Adipocyte (in vitro differentiated cells): ENCODE measurements around the gene EVC2.

Source experiments
- DNase-seq: peaks from one replicate; pipeline ENCODE4 v3.0.0-alpha.2; 2015; ENCODE audit warnings: low read depth
- H3K27me3 ChIP-seq: replicated peaks from 2 replicates; pipeline ENCODE4 v1.7.0; 2013; ENCODE audit warnings: mild to moderate bottlenecking, low read length, moderate library complexity; ENCODE audit not compliant: control insufficient read depth, insufficient read depth
- H3K36me3 ChIP-seq: 2 replicates; pipeline ENCODE4 v1.7.0; 2013; ENCODE audit warnings: low read length, mild to moderate bottlenecking, moderate library complexity; ENCODE audit not compliant: control insufficient read depth, insufficient read depth, severe bottlenecking
- H3K4me1 ChIP-seq: 2 replicates; pipeline ENCODE4 v1.7.0; 2013; ENCODE audit warnings: mild to moderate bottlenecking, low read length, moderate library complexity; ENCODE audit not compliant: control insufficient read depth, insufficient read depth
- H3K4me3 ChIP-seq: 2 replicates; pipeline ENCODE4 v1.7.0; 2013; ENCODE audit warnings: mild to moderate bottlenecking, low read length, moderate library complexity
- H3K9ac ChIP-seq: 2 replicates; pipeline ENCODE4 v1.7.0; 2013; ENCODE audit warnings: mild to moderate bottlenecking, low read length, moderate library complexity
- H3K9me3 ChIP-seq: 2 replicates; pipeline ENCODE4 v1.7.0; 2013; ENCODE audit warnings: mild to moderate bottlenecking, low read length, moderate library complexity; ENCODE audit not compliant: control insufficient read depth

EVC2 gene

GRCh38 chr4:5636766-5637670 is 71.3 kb downstream of the EVC2 start:
- no peaks in the 10 kb centered on the region for H3K27me3 ChIP-seq

GRCh38 chr4:5635826-5636195 is 72.5 kb downstream of the EVC2 start:
- Histone ChIP-seq H3K36me3 (peaks cover 30% of the 10 kb centered on the region), H3K27me3 (no peaks in the 10 kb centered on the region), H3K4me3 (no peak overlapping the region), H3K4me1 (peaks cover 25% of the 10 kb centered on the region), H3K9me3 (no peaks in the 10 kb centered on the region), H3K9ac (no peak overlapping the region)
- peak; percentile 88 for DNase-seq

More at GRCh38 chr4:5636766-5637670, 71.3 kb downstream of the EVC2 start:
- Histone ChIP-seq H3K4me1 (peaks cover 25% of the 10 kb centered on the region), H3K9me3 (no peaks in the 10 kb centered on the region), H3K9ac (no peak overlapping the region), H3K36me3 (peaks cover 22% of the 10 kb centered on the region), H3K4me3 (no peak overlapping the region)
- DNase-seq = no peak

- no peak for DNase-seq
- no peaks in the 10 kb centered on the region for H3K9me3 ChIP-seq
- no peak overlapping the region for H3K9ac ChIP-seq
- no peak overlapping the region for H3K4me3 ChIP-seq
- no peaks in the 10 kb centered on the region for H3K27me3 ChIP-seq
- H3K36me3 ChIP-seq = peaks cover 48% of the 10 kb centered on the region
- peaks cover 11% of the 10 kb centered on the region for H3K4me1 ChIP-seq
Measured at GRCh38 chr4:5632571-5632970, 75.8 kb downstream of the EVC2 start.

- Histone ChIP-seq H3K4me3 (no peak overlapping the region), H3K36me3 (peaks cover 53% of the 10 kb centered on the region), H3K4me1 (peaks cover 11% of the 10 kb centered on the region), H3K9ac (no peak overlapping the region), H3K9me3 (no peaks in the 10 kb centered on the region), H3K27me3 (no peaks in the 10 kb centered on the region)
- DNase-seq = no peak
Measured at GRCh38 chr4:5632066-5632440, 76.3 kb downstream of the EVC2 start.

DNA sequence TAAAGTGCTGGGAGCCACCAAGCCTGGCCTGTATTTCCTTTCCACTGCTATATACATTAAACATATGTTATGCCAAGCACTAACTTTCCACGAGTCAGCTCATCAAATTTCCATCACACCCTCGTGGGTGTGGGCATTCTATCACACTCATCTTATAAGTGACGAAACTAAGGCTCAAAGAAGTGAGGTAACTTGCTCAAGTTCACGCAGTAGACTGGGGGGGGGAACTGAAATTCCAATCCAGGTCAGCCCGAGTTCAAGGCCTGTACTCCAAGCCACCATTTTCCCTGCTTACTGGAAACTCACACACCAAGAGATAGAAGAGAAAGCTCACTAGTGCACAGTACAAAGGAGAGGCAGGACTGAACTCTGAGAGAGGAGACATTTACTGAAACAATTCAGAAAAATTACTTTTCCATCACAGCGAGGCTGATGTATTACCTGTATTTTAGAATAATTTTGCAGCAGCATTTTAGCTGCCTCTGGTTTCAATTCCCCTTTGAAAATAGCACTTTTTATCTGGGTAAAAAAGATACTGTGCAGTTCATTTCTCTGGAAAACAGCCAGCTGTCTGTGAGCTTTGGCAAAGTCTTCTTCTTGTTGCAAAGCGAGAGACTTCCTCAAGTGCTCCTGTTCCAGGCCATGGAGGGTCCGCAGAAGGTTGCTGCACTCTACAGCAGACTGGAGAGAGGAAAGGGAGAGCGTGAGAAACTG is 76.8 kb downstream of the EVC2 start:
- H3K4me1 ChIP-seq = peaks cover 11% of the 10 kb centered on the region
- no peak overlapping the region for H3K9ac ChIP-seq
- no peak overlapping the region for H3K4me3 ChIP-seq
- H3K9me3 ChIP-seq = no peaks in the 10 kb centered on the region
- peaks cover 59% of the 10 kb centered on the region for H3K36me3 ChIP-seq
- DNase-seq = no peak
- no peaks in the 10 kb centered on the region for H3K27me3 ChIP-seq

GRCh38 chr4:5630762-5631161 is 77.6 kb downstream of the EVC2 start:
- Histone ChIP-seq H3K9me3 (no peaks in the 10 kb centered on the region), H3K27me3 (no peaks in the 10 kb centered on the region), H3K4me1 (peaks cover 11% of the 10 kb centered on the region), H3K36me3 (peaks cover 63% of the 10 kb centered on the region), H3K9ac (no peak overlapping the region), H3K4me3 (no peak overlapping the region)
- no peak for DNase-seq

- Histone ChIP-seq H3K27me3 (no peaks in the 10 kb centered on the region), H3K9me3 (no peaks in the 10 kb centered on the region), H3K9ac (no peak overlapping the region), H3K4me3 (no peak overlapping the region), H3K36me3 (peaks cover 75% of the 10 kb centered on the region), H3K4me1 (peaks cover 8% of the 10 kb centered on the region)
- no peak for DNase-seq
Measured at GRCh38 chr4:5629542-5629941, 78.8 kb downstream of the EVC2 start.

- Histone ChIP-seq H3K27me3 (no peaks in the 10 kb centered on the region), H3K9ac (no peak overlapping the region), H3K4me3 (no peak overlapping the region)
Measured at GRCh38 chr4:5626913-5627312, 81.4 kb downstream of the EVC2 start.

GRCh38 chr4:5622596-5622995 is 85.8 kb downstream of the EVC2 start:
- Histone ChIP-seq H3K4me3 (no peak overlapping the region), H3K27me3 (no peaks in the 10 kb centered on the region), H3K9me3 (no peaks in the 10 kb centered on the region), H3K9ac (no peak overlapping the region), H3K36me3 (peaks cover 82% of the 10 kb centered on the region), H3K4me1 (peaks cover 28% of the 10 kb centered on the region)
- DNase-seq = no peak

More at GRCh38 chr4:5626913-5627312, 81.4 kb downstream of the EVC2 start:
- no peaks in the 10 kb centered on the region for H3K9me3 ChIP-seq
- H3K4me1 ChIP-seq = no peaks in the 10 kb centered on the region
- no peak for DNase-seq
- peaks cover 91% of the 10 kb centered on the region for H3K36me3 ChIP-seq

DNA sequence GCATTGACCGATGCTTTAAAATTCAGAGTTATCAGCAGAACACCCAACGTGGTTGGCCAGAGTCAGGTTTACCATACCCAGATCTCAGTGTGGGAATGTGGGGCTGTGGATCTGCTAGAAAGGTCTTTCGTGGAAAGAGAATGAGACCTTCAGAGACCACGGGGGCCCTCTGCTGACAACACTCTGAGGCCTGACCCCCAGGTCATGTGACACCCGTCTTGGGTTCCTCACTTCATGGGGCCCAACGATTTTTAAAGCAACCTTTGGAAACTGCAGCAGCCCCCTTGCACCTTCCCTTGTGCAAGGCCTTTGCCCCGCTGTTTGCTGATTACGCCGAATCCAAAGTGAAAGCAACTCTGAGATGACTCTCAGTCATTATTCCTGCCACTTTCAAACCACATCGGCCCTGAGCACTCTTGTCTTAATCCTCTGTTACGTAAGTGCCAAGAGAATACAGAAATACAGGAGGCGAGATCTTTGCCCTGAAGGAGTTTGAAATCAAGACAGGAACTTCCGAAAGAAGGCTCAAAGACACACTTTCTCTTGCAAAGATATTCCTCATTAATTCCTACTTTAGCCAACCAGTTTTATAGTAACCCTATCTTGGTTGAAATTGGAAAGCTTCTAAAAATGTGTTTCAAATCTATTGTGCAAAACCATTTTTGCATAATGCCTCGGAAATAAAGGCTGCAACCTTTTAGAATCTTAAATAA is 88.3 kb downstream of the EVC2 start:
- peak overlapping the region; percentile 27 for H3K9ac ChIP-seq
- no peaks in the 10 kb centered on the region for H3K27me3 ChIP-seq
- peaks cover 28% of the 10 kb centered on the region for H3K4me1 ChIP-seq
- H3K9me3 ChIP-seq = no peaks in the 10 kb centered on the region
- peak overlapping the region; percentile 38 for H3K4me3 ChIP-seq
- H3K36me3 ChIP-seq = peaks cover 85% of the 10 kb centered on the region
- no peak for DNase-seq
